DOHH2 (cell line): ENCODE data around the gene PLIN1.

ENCODE experiments used
- CTCF ChIP-seq: fragments of 200-600 bp; sonication (generic); IDR thresholded peaks from one replicate; pipeline ENCODE4 v1.5.1; 2014; ENCODE audit warnings: antibody characterized with exemption, mild to moderate bottlenecking, low read depth, low read length; ENCODE audit not compliant: poor library complexity, severe bottlenecking
- EZH2phosphoT487 ChIP-seq: fragments of 200-600 bp; sonication (generic); IDR thresholded peaks from 2 replicates; pipeline ENCODE4 v1.6.1; 2017; ENCODE audit warnings: borderline replicate concordance, mild to moderate bottlenecking, antibody characterized with exemption, low read length, moderate library complexity, mixed read lengths

GRCh38 chr15:89648106-89649012 is 30.8 kb downstream of the PLIN1 start:
- TF ChIP-seq CTCF: no peak
- no peak for TF ChIP-seq EZH2phosphoT487
